Thyroid gland (tissue), 4 donors: ENCODE measurements around the gene PANX1.

Experiments
- CTCF ChIP-seq, 6 experiments: fragments of 200-600 bp in 3 of 6; fragments of 450-650 bp in 3 of 6; sonication (generic) in 3 of 6; IDR thresholded peaks; one replicate each; pipeline ENCODE4 v1.5.1; 2016 to 2019; ENCODE audit warnings: antibody characterized with exemption in 6 of 6, mild to moderate bottlenecking in 2 of 6, inconsistent platforms in 1 of 6, moderate library complexity in 1 of 6
- POLR2A ChIP-seq, 2 donors: fragments of 450-650 bp; IDR thresholded peaks; one replicate each; pipeline ENCODE4 v1.6.1; 2017; ENCODE audit warnings: antibody characterized with exemption in 2 of 2, mild to moderate bottlenecking in 2 of 2, moderate library complexity in 1 of 2

GRCh38 chr11:94117197-94117574 lies 11.5 kb upstream of the PANX1 start:
- TF ChIP-seq CTCF (IDR thresholded peaks at IDR 0.05), result no peak
- TF ChIP-seq POLR2A (IDR thresholded peaks at IDR 0.05), result no peak
